Duodenal mucosa (tissue), 2 donors: Measurements from ENCODE around the gene MYL9.
"Not testable (repeated sequence)": the region's sequence is repeated elsewhere in the genome, so short reads cannot be mapped to it uniquely, and the experiment has no call there.

Experiments
- H3K27ac ChIP-seq: one replicate; pipeline ENCODE4 v1.7.0; 2013; ENCODE audit warnings: low read depth, low read length
- H3K27me3 ChIP-seq, 2 donors: one replicate each; pipeline ENCODE4 v1.7.0; 2013; ENCODE audit warnings: low read length in 2 of 2, control low read depth in 1 of 2; ENCODE audit not compliant: insufficient read depth in 2 of 2, control insufficient read depth in 1 of 2
- H3K36me3 ChIP-seq, 2 donors: one replicate each; pipeline ENCODE4 v1.7.0; 2013; ENCODE audit warnings: low read length in 2 of 2, control low read depth in 1 of 2; ENCODE audit not compliant: insufficient read depth in 2 of 2, control insufficient read depth in 1 of 2
- H3K4me1 ChIP-seq, 2 donors: one replicate each; pipeline ENCODE4 v1.7.0; 2013; ENCODE audit warnings: low read length in 2 of 2, control low read depth in 1 of 2; ENCODE audit not compliant: insufficient read depth in 2 of 2, control insufficient read depth in 1 of 2
- H3K4me3 ChIP-seq, 2 donors: one replicate each; pipeline ENCODE4 v1.7.0; 2013; ENCODE audit warnings: low read length in 2 of 2, low read depth in 1 of 2
- H3K9ac ChIP-seq, 2 donors: one replicate each; pipeline ENCODE4 v1.7.0; 2013; ENCODE audit warnings: low read length in 2 of 2, low read depth in 1 of 2
- H3K9me3 ChIP-seq, 2 donors: one replicate each; pipeline ENCODE4 v1.7.0; 2013; ENCODE audit warnings: low read length in 2 of 2, control low read depth in 1 of 2; ENCODE audit not compliant: control insufficient read depth in 1 of 2

MYL9 gene

DNA sequence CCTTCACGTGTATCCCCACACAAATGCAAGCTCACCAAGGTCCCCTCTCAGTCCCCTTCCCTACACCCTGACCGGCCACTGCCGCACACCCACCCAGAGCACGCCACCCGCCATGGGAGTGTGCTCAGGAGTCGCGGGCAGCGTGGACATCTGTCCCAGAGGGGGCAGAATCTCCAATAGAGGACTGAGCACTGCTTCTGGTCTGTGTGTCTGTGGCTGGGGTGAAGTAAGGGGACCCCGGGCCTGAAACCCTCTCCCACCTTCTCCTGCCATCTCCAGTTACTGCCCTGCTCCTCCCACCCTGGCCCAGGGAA is 8.3 kb downstream of the MYL9 start:
- Histone ChIP-seq H3K27me3 (no peaks in the 10 kb centered on the region), H3K9ac (no peak overlapping the region), H3K9me3 (no peaks in the 10 kb centered on the region), H3K4me3 (no peak overlapping the region), H3K4me1 (no peaks in the 10 kb centered on the region), H3K27ac (no peak overlapping the region), H3K36me3 (no peaks in the 10 kb centered on the region)

- H3K36me3 ChIP-seq, result no peaks in the 10 kb centered on the region
- H3K27me3 ChIP-seq, result no peaks in the 10 kb centered on the region
- H3K9me3 ChIP-seq, result no peaks in the 10 kb centered on the region
- no peak overlapping the region for H3K27ac ChIP-seq
- H3K4me1 ChIP-seq, result no peaks in the 10 kb centered on the region
- H3K9ac ChIP-seq, result no peak overlapping the region
- H3K4me3 ChIP-seq, result no peak overlapping the region
These were observed 8.8 kb downstream of the MYL9 start for GRCh38 chr20:36549942-36550789.

DNA sequence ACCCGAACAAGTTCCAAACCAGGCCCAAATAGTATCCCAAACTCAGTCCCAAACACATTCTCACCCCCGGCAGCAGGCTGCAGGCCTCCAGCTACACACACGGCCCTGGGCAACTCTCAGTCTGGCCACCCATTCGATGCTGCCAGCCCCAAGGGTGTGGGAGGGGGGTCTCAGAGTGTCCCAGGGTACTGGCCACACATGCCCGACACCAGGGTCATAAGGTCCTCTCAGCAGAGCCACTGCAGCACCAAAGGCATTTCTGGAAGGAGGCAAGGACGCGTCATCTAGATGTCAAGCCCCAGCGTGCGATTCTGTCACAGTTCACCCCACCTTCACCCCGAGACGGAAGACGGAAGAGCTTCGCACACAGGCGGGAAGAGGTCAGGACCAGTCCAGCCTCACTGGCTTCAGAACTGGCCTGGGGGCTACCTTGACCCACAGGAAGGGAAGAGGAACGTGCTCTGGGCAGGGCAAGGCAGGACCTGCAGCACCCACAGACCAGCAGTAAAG is 9.5 kb downstream of the MYL9 start:
- no peak overlapping the region for H3K27ac ChIP-seq
- no peaks in the 10 kb centered on the region for H3K9me3 ChIP-seq
- H3K4me3 ChIP-seq, result no peak overlapping the region

DNA sequence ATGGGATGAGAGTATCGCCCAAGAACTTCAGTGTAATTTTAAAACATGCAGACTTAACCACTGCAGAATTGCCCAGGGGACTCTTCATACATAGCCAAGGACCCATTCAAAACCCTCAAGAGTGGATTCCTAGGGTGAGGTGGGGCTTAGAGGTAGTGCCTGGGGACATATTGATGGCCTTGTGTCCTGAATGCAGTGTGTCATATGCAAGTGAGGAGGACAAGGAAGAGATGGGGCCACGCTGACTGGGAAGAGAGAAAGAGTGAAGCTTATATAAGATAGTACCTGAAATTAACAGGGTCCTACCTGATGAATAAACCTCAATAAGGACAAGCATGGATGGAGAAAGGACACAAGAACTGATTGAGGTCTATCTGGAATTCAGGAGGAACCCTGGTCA is 13.9 kb downstream of the MYL9 start:
- Histone ChIP-seq H3K4me3 (no peak overlapping the region), H3K27me3 (no peaks in the 10 kb centered on the region), H3K36me3 (no peaks in the 10 kb centered on the region), H3K27ac (no peak overlapping the region), H3K9me3 (no peaks in the 10 kb centered on the region), H3K9ac (no peak overlapping the region), H3K4me1 (peaks cover 6 to 7% of the 10 kb centered on the region in 2 donors)

More for the DNA sequence above, 9.5 kb downstream of the MYL9 start:
- H3K9ac ChIP-seq, result no peak overlapping the region
- no peaks in the 10 kb centered on the region for H3K27me3 ChIP-seq
- H3K36me3 ChIP-seq, result no peaks in the 10 kb centered on the region
- H3K4me1 ChIP-seq, result no peaks in the 10 kb centered on the region

- no peak overlapping the region for H3K9ac ChIP-seq
- no peak overlapping the region for H3K27ac ChIP-seq
- H3K36me3 ChIP-seq, result no peaks in the 10 kb centered on the region
- H3K4me3 ChIP-seq, result no peak overlapping the region
- no peaks in the 10 kb centered on the region for H3K4me1 ChIP-seq
- H3K9me3 ChIP-seq, result peaks cover 0 to 3% of the 10 kb centered on the region in 2 donors
- no peaks in the 10 kb centered on the region for H3K27me3 ChIP-seq
These were observed 21.4 kb downstream of the MYL9 start for GRCh38 chr20:36562724-36563123.

GRCh38 chr20:36563374-36563773 is 22.1 kb downstream of the MYL9 start:
- H3K27me3 ChIP-seq, result no peaks in the 10 kb centered on the region
- H3K36me3 ChIP-seq, result no peaks in the 10 kb centered on the region
- no peak overlapping the region for H3K9ac ChIP-seq
- peaks cover 0 to 3% of the 10 kb centered on the region in 2 donors for H3K9me3 ChIP-seq
- H3K4me1 ChIP-seq, result no peaks in the 10 kb centered on the region
- no peak overlapping the region for H3K27ac ChIP-seq
- no peak overlapping the region for H3K4me3 ChIP-seq

DNA sequence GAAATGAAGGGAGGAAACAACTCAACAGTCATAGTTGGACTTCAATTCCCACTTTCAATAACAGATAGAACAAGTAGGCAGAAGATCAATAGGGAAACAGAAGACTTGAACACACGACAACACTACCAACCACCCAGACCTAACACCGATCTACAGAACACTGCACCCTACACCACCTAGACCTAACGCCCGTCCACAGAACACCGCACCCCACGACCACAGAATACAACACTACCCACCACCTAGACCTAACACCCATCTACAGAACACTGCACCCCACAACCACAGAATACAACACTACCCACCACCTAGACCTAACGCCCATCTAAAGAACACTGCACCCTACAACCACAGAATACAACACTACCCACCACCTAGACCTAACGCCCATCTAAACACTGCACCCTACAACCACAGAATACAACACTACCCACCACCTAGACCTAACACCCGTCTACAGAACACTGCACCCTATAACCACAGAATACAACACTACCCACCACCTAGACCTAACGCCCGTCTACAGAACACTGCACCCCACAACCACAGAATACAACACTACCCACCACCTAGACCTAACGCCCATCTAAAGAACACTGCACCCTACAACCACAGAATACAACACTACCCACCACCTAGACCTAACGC is 22.9 kb downstream of the MYL9 start:
- not testable (repeated sequence) for H3K4me1 ChIP-seq, H3K9me3 ChIP-seq, H3K27ac ChIP-seq, H3K9ac ChIP-seq, H3K27me3 ChIP-seq, H3K4me3 ChIP-seq, H3K36me3 ChIP-seq

DNA sequence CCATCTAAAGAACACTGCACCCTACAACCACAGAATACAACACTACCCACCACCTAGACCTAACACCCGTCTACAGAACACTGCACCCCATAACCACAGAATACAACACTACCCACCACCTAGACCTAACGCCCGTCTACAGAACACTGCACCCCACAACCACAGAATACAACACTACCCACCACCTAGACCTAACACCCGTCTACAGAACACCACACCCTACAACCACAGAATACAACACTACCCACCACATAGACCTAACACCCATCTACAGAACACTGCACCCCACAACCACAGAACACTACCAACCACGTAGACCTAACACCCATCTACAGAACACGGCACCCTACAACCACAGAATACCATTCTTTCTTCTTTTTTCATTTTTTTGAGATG is 23.4 kb downstream of the MYL9 start:
- not testable (repeated sequence) for H3K4me3 ChIP-seq, H3K9ac ChIP-seq, H3K27ac ChIP-seq, H3K4me1 ChIP-seq, H3K9me3 ChIP-seq, H3K36me3 ChIP-seq, H3K27me3 ChIP-seq

DNA sequence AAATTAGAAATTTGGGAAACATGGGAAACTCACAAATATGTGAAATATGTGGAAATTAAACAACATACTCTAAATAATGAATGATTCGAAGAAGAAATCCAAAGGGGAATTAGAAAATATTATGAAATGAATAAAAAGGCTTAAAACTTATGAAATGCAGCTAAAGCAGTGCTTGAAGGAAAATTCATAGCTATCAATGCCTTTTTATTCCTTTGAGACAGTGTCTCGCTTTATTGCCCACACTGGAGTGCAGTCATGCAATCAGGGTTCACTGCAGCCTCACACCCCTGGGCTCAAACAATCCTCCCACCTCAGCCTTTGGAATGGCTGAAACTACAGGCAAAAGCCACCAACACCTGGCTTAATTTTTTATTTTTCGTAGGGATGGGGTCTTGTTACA is 24.2 kb downstream of the MYL9 start:
- H3K9ac ChIP-seq, result no peak overlapping the region
- no peak overlapping the region for H3K27ac ChIP-seq
- H3K4me1 ChIP-seq, result no peaks in the 10 kb centered on the region
- H3K36me3 ChIP-seq, result no peaks in the 10 kb centered on the region
- no peaks in the 10 kb centered on the region for H3K27me3 ChIP-seq
- H3K4me3 ChIP-seq, result no peak overlapping the region
- H3K9me3 ChIP-seq, result peaks cover 0 to 3% of the 10 kb centered on the region in 2 donors

GRCh38 chr20:36569847-36570429 is 28.6 kb downstream of the MYL9 start:
- H3K27me3 ChIP-seq, result no peaks in the 10 kb centered on the region
- no peak overlapping the region for H3K9ac ChIP-seq
- H3K4me1 ChIP-seq, result peaks cover 4 to 11% of the 10 kb centered on the region in 2 donors
- H3K36me3 ChIP-seq, result no peaks in the 10 kb centered on the region
- no peak overlapping the region for H3K27ac ChIP-seq
- no peak overlapping the region for H3K4me3 ChIP-seq
- peaks cover 0 to 3% of the 10 kb centered on the region in 2 donors for H3K9me3 ChIP-seq
